HUDEP-2 (cell line): ENCODE data around the gene TMPRSS2.

Experiments
- DNase-seq, 76 experiments: peaks; one replicate each; lab custom pipeline; 2025; ENCODE audit not compliant: unreplicated experiment in 76 of 76; lab: John Stamatoyannopoulos, UW

TMPRSS2 gene

GRCh38 chr21:41451753-41452676 lies 55.9 kb downstream of the TMPRSS2 start:
- no peak for DNase-seq

- DNase-seq: no peak
Observed at GRCh38 chr21:41449613-41450012, 58.3 kb downstream of the TMPRSS2 start.

GRCh38 chr21:41447356-41447755 lies 60.6 kb downstream of the TMPRSS2 start:
- DNase-seq: no peak

GRCh38 chr21:41446586-41446985 lies 61.4 kb downstream of the TMPRSS2 start:
- DNase-seq: no peak

GRCh38 chr21:41445465-41445862 lies 62.5 kb downstream of the TMPRSS2 start:
- DNase-seq: no peak

- DNase-seq: no peak
Observed at GRCh38 chr21:41444703-41445464, 63.1 kb downstream of the TMPRSS2 start.

GRCh38 chr21:41443562-41443961 lies 64.4 kb downstream of the TMPRSS2 start:
- no peak for DNase-seq

- no peak for DNase-seq
Observed at GRCh38 chr21:41442481-41443186, 65.3 kb downstream of the TMPRSS2 start.

GRCh38 chr21:41441546-41441945 lies 66.4 kb downstream of the TMPRSS2 start:
- no peak for DNase-seq

- DNase-seq: no peak
Observed at GRCh38 chr21:41439248-41439647, 68.7 kb downstream of the TMPRSS2 start.

- no peak for DNase-seq
Observed at GRCh38 chr21:41438425-41439113, 69.4 kb downstream of the TMPRSS2 start.

- DNase-seq: no peak
Observed at GRCh38 chr21:41437729-41438128, 70.2 kb downstream of the TMPRSS2 start.

GRCh38 chr21:41435706-41436105 lies 72.3 kb downstream of the TMPRSS2 start:
- no peak for DNase-seq

GRCh38 chr21:41433566-41433965 lies 74.4 kb downstream of the TMPRSS2 start:
- no peak for DNase-seq

- DNase-seq: no peak
Observed at GRCh38 chr21:41432562-41433460, 75.1 kb downstream of the TMPRSS2 start.

GRCh38 chr21:41431788-41432548 lies 76.0 kb downstream of the TMPRSS2 start:
- no peak for DNase-seq

GRCh38 chr21:41429925-41430491 lies 78.0 kb downstream of the TMPRSS2 start:
- no peak for DNase-seq

- no peak for DNase-seq
Observed at GRCh38 chr21:41429305-41429704, 78.7 kb downstream of the TMPRSS2 start.
